Endothelial cell of umbilical vein (primary cell): Measurements from ENCODE around the gene IFITM2. TPM values are rescaled to one million over a fixed set of nuclear protein-coding genes. Genes with fewer than 3 reads are reported as not detected.
"Not testable (repeated sequence)": the region's sequence is repeated elsewhere in the genome, so short reads cannot be mapped to it uniquely, and the experiment has no call there.

ENCODE experiments used
- BruUV-seq: library from RNA; stranded (reverse); fragments of 400-500 nt; replicated peaks from 2 replicates; lab custom pipeline; 2021; lab: Mats Ljungman, UMichigan
- CTCF ChIA-PET: fragments of 300-600, 350-600 bp; sonication (Branson Sonifier 250); formaldehyde crosslinking; loops from one replicate; lab custom pipeline; 2021; ENCODE audit warnings: antibody characterized with exemption, inconsistent platforms; lab: Charles Lee
- POLR2A ChIA-PET: fragments of 300-600, 350-600 bp; sonication (Branson Sonifier 250); formaldehyde crosslinking; loops from one replicate; lab custom pipeline; 2021; ENCODE audit warnings: antibody characterized with exemption, inconsistent platforms; lab: Charles Lee
- DNase-seq: peaks from one replicate; pipeline ENCODE4 v3.0.0-alpha.2; 2011; ENCODE audit warnings: low read depth, low spot score
- FAIRE-seq: peaks from 2 replicates; lab custom pipeline; 2011; peaks lifted over from hg19 to GRCh38; lab: Jason Lieb, UNC
- H2AFZ ChIP-seq: 2 replicates; pipeline ENCODE4 v1.6.0; 2012; ENCODE audit warnings: low read depth, low read length, control low read depth, inconsistent platforms
- H3K27ac ChIP-seq: 2 replicates; pipeline ENCODE4 v1.5.1; 2011; ENCODE audit warnings: low read depth, mild to moderate bottlenecking, control low read depth, low read length, moderate library complexity; ENCODE audit not compliant: insufficient read depth
- H3K27me3 ChIP-seq, 2 experiments: 2 replicates each; pipeline versions ENCODE4 v1.6.0 to v1.6.1; 2011; ENCODE audit warnings: low read length in 2 of 2, mixed read lengths in 1 of 2; ENCODE audit not compliant: control insufficient read depth in 2 of 2, insufficient read depth in 2 of 2
- H3K36me3 ChIP-seq, 2 experiments: 2 replicates in 1 of 2; 3 replicates in 1 of 2; pipeline ENCODE4 v1.5.1; 2011; ENCODE audit warnings: low read length in 2 of 2, mild to moderate bottlenecking in 1 of 2, moderate library complexity in 1 of 2; ENCODE audit not compliant: control insufficient read depth in 2 of 2, insufficient read depth in 2 of 2; ENCODE audit errors: extremely low read depth in 1 of 2
- H3K4me1 ChIP-seq: 3 replicates; pipeline ENCODE4 v1.5.1; 2011; ENCODE audit warnings: mild to moderate bottlenecking, low read length; ENCODE audit not compliant: control insufficient read depth, insufficient read depth; ENCODE audit errors: extremely low read depth
- H3K4me2 ChIP-seq: 2 replicates; pipeline ENCODE4 v1.6.1; 2011; ENCODE audit warnings: low read length, control low read depth, mixed read lengths; ENCODE audit not compliant: insufficient read depth
- H3K4me3 ChIP-seq, 3 experiments: fragments of 200-600 bp in 1 of 3; sonication (generic), shearing (Covaris generic) in 1 of 3; replicated peaks in 1 of 3; 2 replicates each; pipeline ENCODE4 v1.5.1; 2011 to 2016; ENCODE audit warnings: control low read depth in 3 of 3, low read length in 3 of 3, mild to moderate bottlenecking in 2 of 3, inconsistent platforms in 1 of 3, low read depth in 1 of 3, moderate library complexity in 1 of 3; ENCODE audit not compliant: insufficient read depth in 1 of 3
- H3K79me2 ChIP-seq: 2 replicates; pipeline ENCODE4 v1.6.0; 2012; ENCODE audit warnings: low read length, inconsistent platforms; ENCODE audit not compliant: control insufficient read depth, insufficient read depth
- H3K9ac ChIP-seq: replicated peaks from 2 replicates; pipeline ENCODE3; 2011; ENCODE audit warnings: low read length, control low read depth; ENCODE audit not compliant: insufficient read depth; ENCODE audit errors: extremely low read depth
- H3K9me1 ChIP-seq: replicated peaks from 3 replicates; pipeline ENCODE4 v1.6.0; 2011; ENCODE audit warnings: mild to moderate bottlenecking, low read length; ENCODE audit not compliant: control insufficient read depth, insufficient read depth; ENCODE audit errors: extremely low read depth
- H3K9me3 ChIP-seq: replicated peaks from 2 replicates; pipeline ENCODE4 v1.5.1; 2012; ENCODE audit warnings: low read length, inconsistent platforms; ENCODE audit not compliant: control insufficient read depth, insufficient read depth
- H4K20me1 ChIP-seq: replicated peaks from 2 replicates; pipeline ENCODE3; 2011; ENCODE audit warnings: mild to moderate bottlenecking, low read length; ENCODE audit not compliant: control insufficient read depth, insufficient read depth; ENCODE audit errors: extremely low read depth
- CTCF ChIP-seq, 2 donors: IDR thresholded peaks; 1 replicate in 1 of 2; 2 replicates in 1 of 2; pipeline ENCODE4 v1.5.1; 2011; ENCODE audit warnings: low read length in 2 of 2, mild to moderate bottlenecking in 2 of 2, moderate library complexity in 2 of 2, control low read depth in 1 of 2, inconsistent platforms in 1 of 2, low read depth in 1 of 2; ENCODE audit not compliant: insufficient read depth in 1 of 2; ENCODE audit errors: extremely low read depth in 1 of 2
- EZH2 ChIP-seq: IDR thresholded peaks from 2 replicates; pipeline ENCODE4 v1.6.1; 2012; ENCODE audit warnings: borderline replicate concordance, low read depth, mild to moderate bottlenecking, moderate library complexity, low read length, inconsistent platforms; ENCODE audit not compliant: severe bottlenecking
- FOS ChIP-seq: IDR thresholded peaks from 2 replicates; pipeline ENCODE4 v1.6.1; 2011; ENCODE audit warnings: mild to moderate bottlenecking, low read length, moderate library complexity, borderline replicate concordance; ENCODE audit not compliant: insufficient read depth
- GATA2 ChIP-seq: IDR thresholded peaks from 2 replicates; pipeline ENCODE4 v1.7.0; 2011; ENCODE audit warnings: low read depth, mild to moderate bottlenecking, moderate library complexity, mixed read lengths, low read length; ENCODE audit not compliant: insufficient read length, insufficient read depth
- JUN ChIP-seq: IDR thresholded peaks from 2 replicates; pipeline ENCODE4 v1.6.1; 2011; ENCODE audit warnings: borderline replicate concordance, low read depth; ENCODE audit not compliant: insufficient read length, insufficient read depth
- MAX ChIP-seq: IDR thresholded peaks from 2 replicates; pipeline ENCODE4 v1.6.1; 2011; ENCODE audit not compliant: insufficient read depth, insufficient read length
- MYC ChIP-seq: IDR thresholded peaks from one replicate; pipeline ENCODE4 v1.6.1; 2011; ENCODE audit warnings: mild to moderate bottlenecking, low read depth, low read length
- POLR2A ChIP-seq: IDR thresholded peaks from 2 replicates; pipeline ENCODE4 v1.6.1; 2012; ENCODE audit warnings: low read depth, mild to moderate bottlenecking, control low read depth, low read length
- POLR2AphosphoS5 ChIP-seq: IDR thresholded peaks from 2 replicates; pipeline ENCODE4 v1.6.1; 2012; ENCODE audit warnings: low read depth, mild to moderate bottlenecking, control low read depth, low read length, moderate library complexity; ENCODE audit not compliant: insufficient read depth
- dilution Hi-C: fragments of 300-500 bp; cut with MboI; formaldehyde crosslinking; loops from one replicate; pipeline ENCODE4 v1.15.0; 2019; ENCODE audit warnings: low sequenced_read_pairs; ENCODE audit not compliant: extremely low pct_ligation_motif_present
- intact Hi-C: fragments of 100-400 bp; cut with micrococcal nuclease; formaldehyde crosslinking; loops from one replicate; pipeline ENCODE4 v1.10.0; 2022
- polyA plus RNA-seq, 4 experiments: library from polyadenylated mRNA; depleted of rRNA in 3 of 4; stranded (reverse) in 3 of 4; unstranded in 1 of 4; fragments of >200 nt; gene quantifications; 2 replicates each; pipeline versions ENCODE4 v1.2.1 to v1.2.3, GENCODE V29; 2011 to 2012; ENCODE audit warnings: missing spikeins in 1 of 4
- total RNA-seq: library from RNA; stranded (reverse); gene quantifications from 2 replicates; pipeline ENCODE4 v1.2.3, GENCODE V29; 2021

Gene IFITM2
- total and polyA plus RNA-seq, 2 donors (not counting 3 experiments of a cell fraction or from before 2014, with no cell fraction given) = 219 to 1,135 TPM

- CTCF ChIA-PET = interaction anchor here (0.8 to 2.2 kb wide), 7 partner anchors 9 to 202 kb away, joined by 3 to 11 read pairs (median 4); partner anchors contain the start of gene IFITM2
- dilution Hi-C loops = no loop called here
- no peak overlapping the region for H3K9ac ChIP-seq
Measured at GRCh38 chr11:316891-317301, 9.3 kb downstream of the IFITM2 start.

GRCh38 chr11:317668-318404 is 10.2 kb downstream of the IFITM2 start:
- H3K4me3 ChIP-seq, H3K36me3 ChIP-seq, H3K27ac ChIP-seq, intact Hi-C loops, H3K9ac ChIP-seq, H3K4me1 ChIP-seq, H4K20me1 ChIP-seq, dilution Hi-C loops, H3K9me3 ChIP-seq, H3K4me2 ChIP-seq, DNase-seq, H2AFZ ChIP-seq, BruUV-seq, H3K9me1 ChIP-seq: not testable (repeated sequence)
- H3K27me3 ChIP-seq = peaks cover 19 to 28% of the 10 kb centered on the region in 2 experiments
- peaks cover 12% of the 10 kb centered on the region for H3K79me2 ChIP-seq
- ChIA-PET CTCF (interaction anchor here (0.8 to 2.2 kb wide), 8 partner anchors 9 to 201 kb away, joined by 3 to 11 read pairs (median 4); partner anchors contain the start of gene IFITM2), POLR2A (interaction anchor here (1.2 kb wide), 1 partner anchor 38 kb away, joined by 4 read pairs; no protein-coding TSS in a partner anchor)
- FAIRE-seq = peak; percentile 89

More at GRCh38 chr11:316891-317301, 9.3 kb downstream of the IFITM2 start:
- no peak overlapping the region for H3K27ac ChIP-seq
- no peaks in the 10 kb centered on the region for H3K9me1 ChIP-seq
- no peaks in the 10 kb centered on the region for H4K20me1 ChIP-seq
- no peak overlapping the region for H3K4me3 ChIP-seq
- H3K4me2 ChIP-seq = no peak overlapping the region
- H3K4me1 ChIP-seq = peaks cover 7% of the 10 kb centered on the region
- TF ChIP-seq MAX = no peak
- no peak for TF ChIP-seq EZH2
- no peak for TF ChIP-seq CTCF (IDR thresholded peaks at IDR 0.05; ENCODE audit: extremely low read depth in 1 of 2, insufficient read depth in 1 of 2, low read depth in 1 of 2, low read length in 2 of 2)
- TF ChIP-seq FOS = no peak
- no peak for TF ChIP-seq POLR2AphosphoS5
- TF ChIP-seq POLR2A = no peak
- no peak for TF ChIP-seq JUN
- TF ChIP-seq MYC = no peak
- TF ChIP-seq GATA2 = no peak
- no peak overlapping the region for H2AFZ ChIP-seq
- no peaks in the 10 kb centered on the region for H3K36me3 ChIP-seq
- no peaks in the 10 kb centered on the region for H3K9me3 ChIP-seq
- peaks cover 19 to 28% of the 10 kb centered on the region in 2 experiments for H3K27me3 ChIP-seq
- POLR2A ChIA-PET = interaction anchor here (1.2 kb wide), 1 partner anchor 39 kb away, joined by 4 read pairs; no protein-coding TSS in a partner anchor
- no peak for FAIRE-seq
- intact Hi-C loops = no loop called here
- no TSS peak for BruUV-seq
- H3K79me2 ChIP-seq = peaks cover 12% of the 10 kb centered on the region
- no peak for DNase-seq
